WTC11 (cell line): Measurements from ENCODE around the gene KCND2.

ENCODE experiments used
- AFF4 ChIP-seq: sonication (generic); formaldehyde crosslinking; IDR thresholded peaks from 2 replicates; pipeline ENCODE4 v1.8.1; 2023; ENCODE audit warnings: mild to moderate bottlenecking, missing genetic modification reagents, borderline replicate concordance
- ARID4B ChIP-seq: sonication (generic); formaldehyde crosslinking; IDR thresholded peaks from 2 replicates; pipeline ENCODE4 v1.8.0; 2023; ENCODE audit warnings: missing genetic modification reagents, mild to moderate bottlenecking, borderline replicate concordance
- CTCF ChIP-seq: fragments of 200-600 bp; IDR thresholded peaks from 2 replicates; pipeline ENCODE4 v1.8.0; 2022; ENCODE audit warnings: antibody characterized with exemption
- FOXK1 ChIP-seq: sonication (generic); formaldehyde crosslinking; IDR thresholded peaks from 2 replicates; pipeline ENCODE4 v1.8.0; 2022; ENCODE audit warnings: mild to moderate bottlenecking, moderate library complexity, missing genetic modification reagents
- MAX ChIP-seq: sonication (generic); formaldehyde crosslinking; IDR thresholded peaks from 2 replicates; pipeline ENCODE4 v1.8.0; 2022; ENCODE audit warnings: mild to moderate bottlenecking, missing genetic modification reagents
- MYBL2 ChIP-seq: sonication (generic); formaldehyde crosslinking; IDR thresholded peaks from 2 replicates; pipeline ENCODE4 v1.8.1; 2023; ENCODE audit warnings: mild to moderate bottlenecking, moderate library complexity, missing genetic modification reagents
- SMAD3 ChIP-seq: sonication (generic); formaldehyde crosslinking; IDR thresholded peaks from 2 replicates; pipeline ENCODE4 v1.8.0; 2022; ENCODE audit warnings: missing genetic modification reagents, mild to moderate bottlenecking, borderline replicate concordance
- TF ChIP-seq, protein P1 (sequence below): sonication (generic); formaldehyde crosslinking; IDR thresholded peaks from 2 replicates; pipeline ENCODE4 v1.8.0; 2023; ENCODE audit warnings: mild to moderate bottlenecking, missing genetic modification reagents

- TF ChIP-seq AFF4 (CRISPR knock-in tag) (no peak), ARID4B (CRISPR knock-in tag) (no peak), MYBL2 (CRISPR knock-in tag) (no peak), CTCF (no peak), MAX (CRISPR knock-in tag) (no peak), SMAD3 (no peak), FOXK1 (CRISPR knock-in tag) (no peak)
- TF ChIP-seq, protein P1, sequence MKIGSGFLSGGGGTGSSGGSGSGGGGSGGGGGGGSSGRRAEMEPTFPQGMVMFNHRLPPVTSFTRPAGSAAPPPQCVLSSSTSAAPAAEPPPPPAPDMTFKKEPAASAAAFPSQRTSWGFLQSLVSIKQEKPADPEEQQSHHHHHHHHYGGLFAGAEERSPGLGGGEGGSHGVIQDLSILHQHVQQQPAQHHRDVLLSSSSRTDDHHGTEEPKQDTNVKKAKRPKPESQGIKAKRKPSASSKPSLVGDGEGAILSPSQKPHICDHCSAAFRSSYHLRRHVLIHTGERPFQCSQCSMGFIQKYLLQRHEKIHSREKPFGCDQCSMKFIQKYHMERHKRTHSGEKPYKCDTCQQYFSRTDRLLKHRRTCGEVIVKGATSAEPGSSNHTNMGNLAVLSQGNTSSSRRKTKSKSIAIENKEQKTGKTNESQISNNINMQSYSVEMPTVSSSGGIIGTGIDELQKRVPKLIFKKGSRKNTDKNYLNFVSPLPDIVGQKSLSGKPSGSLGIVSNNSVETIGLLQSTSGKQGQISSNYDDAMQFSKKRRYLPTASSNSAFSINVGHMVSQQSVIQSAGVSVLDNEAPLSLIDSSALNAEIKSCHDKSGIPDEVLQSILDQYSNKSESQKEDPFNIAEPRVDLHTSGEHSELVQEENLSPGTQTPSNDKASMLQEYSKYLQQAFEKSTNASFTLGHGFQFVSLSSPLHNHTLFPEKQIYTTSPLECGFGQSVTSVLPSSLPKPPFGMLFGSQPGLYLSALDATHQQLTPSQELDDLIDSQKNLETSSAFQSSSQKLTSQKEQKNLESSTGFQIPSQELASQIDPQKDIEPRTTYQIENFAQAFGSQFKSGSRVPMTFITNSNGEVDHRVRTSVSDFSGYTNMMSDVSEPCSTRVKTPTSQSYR (CRISPR knock-in tag) = no peak
These were observed 315.4 kb downstream of the KCND2 start for GRCh38 chr7:120588416-120588815.
